GM21526 (cell line): Measurements from ENCODE around the gene HECTD2.

Source experiments
- ATAC-seq: cut with Tn5 transposase; IDR thresholded peaks from one replicate; pipeline ENCODE4 v1.9.1; 2021; ENCODE audit warnings: moderate library complexity; ENCODE audit not compliant: unreplicated experiment, low FRiP score

Gene HECTD2

DNA sequence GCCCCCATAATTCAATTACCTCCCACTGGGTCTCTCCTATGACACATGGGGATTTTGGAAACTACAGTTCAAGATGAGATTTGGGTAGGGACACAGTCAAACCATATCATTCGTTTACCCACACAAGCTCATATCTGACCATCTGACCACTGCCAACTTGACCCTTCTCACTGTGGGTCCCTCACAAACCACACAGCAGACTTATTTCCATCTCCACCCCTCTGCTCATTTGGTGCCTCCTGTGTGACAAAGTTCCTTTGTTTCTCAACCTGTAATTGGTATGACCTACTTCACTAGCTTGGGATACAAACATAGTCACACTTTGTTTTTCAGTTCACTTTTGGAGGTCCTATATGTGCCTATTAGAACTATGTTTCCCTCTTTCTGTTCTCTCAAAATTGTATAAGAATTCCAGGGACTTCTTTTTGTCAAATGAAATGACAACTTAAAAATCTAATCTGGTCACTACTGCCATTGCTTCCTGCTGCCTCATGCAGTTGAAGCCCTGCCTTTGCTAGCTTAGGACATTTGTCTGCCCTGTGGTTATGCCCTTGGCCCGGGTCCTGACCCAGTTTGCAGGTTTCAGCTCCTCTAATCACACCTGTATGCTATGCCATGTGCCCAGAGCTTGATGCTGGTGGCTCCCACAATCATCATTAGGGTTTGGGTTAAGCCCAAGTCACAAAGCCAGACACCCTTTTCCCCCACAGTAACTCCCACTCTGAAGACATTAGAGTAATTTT lies 152.9 kb downstream of the HECTD2 start:
- ATAC-seq: no peak

DNA sequence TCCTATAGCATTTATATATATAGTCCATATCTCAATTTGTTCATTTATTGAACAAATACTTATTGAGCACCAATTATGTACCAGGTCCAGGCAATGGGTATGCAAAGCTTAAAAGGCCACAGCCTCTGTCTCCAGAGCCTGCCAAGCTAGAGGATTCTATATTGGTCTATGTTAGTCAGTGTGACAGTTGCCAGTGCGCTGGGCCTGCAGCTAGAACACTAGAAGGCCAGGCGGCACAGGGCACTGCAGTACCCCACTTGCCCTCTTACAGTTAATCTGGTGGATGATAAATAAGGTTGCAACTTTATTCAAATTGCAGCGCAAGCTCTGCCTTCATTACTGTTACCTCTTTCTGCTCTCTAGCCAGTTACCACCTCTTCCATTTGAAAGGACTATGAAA lies 153.9 kb downstream of the HECTD2 start:
- no peak for ATAC-seq
